HCT116 (cell line): ENCODE results near the gene CYP46A1.

ENCODE experiments used
- CEBPB ChIP-seq: IDR thresholded peaks from 2 replicates; pipeline ENCODE4 v1.6.1; 2012; ENCODE audit warnings: low read depth
- EGR1 ChIP-seq: IDR thresholded peaks from 2 replicates; pipeline ENCODE4 v1.6.1; 2012; ENCODE audit warnings: low read depth
- ELF1 ChIP-seq: IDR thresholded peaks from 2 replicates; pipeline ENCODE4 v1.6.1; 2012; ENCODE audit warnings: low read depth, borderline replicate concordance
- EZH2 ChIP-seq: fragments of 200-600 bp; sonication (generic); IDR thresholded peaks from 2 replicates; pipeline ENCODE4 v1.6.1; 2017; ENCODE audit warnings: antibody characterized with exemption, mixed run types
- EZH2phosphoT487 ChIP-seq: fragments of 200-600 bp; IDR thresholded peaks from 2 replicates; pipeline ENCODE4 v1.6.1; 2018; ENCODE audit warnings: antibody characterized with exemption, borderline replicate concordance
- POLR2A ChIP-seq: IDR thresholded peaks from 2 replicates; pipeline ENCODE4 v1.7.0; 2011; ENCODE audit warnings: borderline replicate concordance; ENCODE audit not compliant: insufficient read depth, insufficient read length; ENCODE audit errors: extremely low read depth
- POLR2AphosphoS5 ChIP-seq: IDR thresholded peaks from 2 replicates; pipeline ENCODE4 v1.6.1; 2011; ENCODE audit warnings: mild to moderate bottlenecking, low read depth, low read length, moderate library complexity
- YY1 ChIP-seq: IDR thresholded peaks from 2 replicates; pipeline ENCODE4 v1.6.1; 2011; ENCODE audit warnings: low read length, low read depth, moderate library complexity, mild to moderate bottlenecking; ENCODE audit not compliant: insufficient replicate concordance; ENCODE audit errors: extremely low read depth
- TF ChIP-seq, protein P1 (sequence below), 3 experiments: fragments of 200-600 bp in 1 of 3; sonication (generic) in 1 of 3; IDR thresholded peaks in 2 of 3; conservative IDR thresholded peaks in 1 of 3; 2 replicates each; pipeline ENCODE4 v1.5.1; 2012 to 2017; ENCODE audit warnings: low read depth in 2 of 3, low read length in 2 of 3, antibody characterized with exemption in 1 of 3, borderline replicate concordance in 1 of 3, control low read depth in 1 of 3, mild to moderate bottlenecking in 1 of 3, mixed read lengths in 1 of 3, mixed run types in 1 of 3, moderate library complexity in 1 of 3; ENCODE audit not compliant: insufficient read depth in 1 of 3
- TF ChIP-seq, protein P2 (sequence below): IDR thresholded peaks from 2 replicates; pipeline ENCODE4 v1.6.1; 2012
- TF ChIP-seq, protein P3 (sequence below): IDR thresholded peaks from 2 replicates; pipeline ENCODE4 v1.6.1; 2011; ENCODE audit warnings: mild to moderate bottlenecking, low read length, moderate library complexity; ENCODE audit not compliant: insufficient replicate concordance; ENCODE audit errors: extremely low read depth
- TF ChIP-seq, protein P4 (sequence below): IDR thresholded peaks from 2 replicates; pipeline ENCODE4 v1.6.1; 2012; ENCODE audit warnings: low read depth

DNA sequence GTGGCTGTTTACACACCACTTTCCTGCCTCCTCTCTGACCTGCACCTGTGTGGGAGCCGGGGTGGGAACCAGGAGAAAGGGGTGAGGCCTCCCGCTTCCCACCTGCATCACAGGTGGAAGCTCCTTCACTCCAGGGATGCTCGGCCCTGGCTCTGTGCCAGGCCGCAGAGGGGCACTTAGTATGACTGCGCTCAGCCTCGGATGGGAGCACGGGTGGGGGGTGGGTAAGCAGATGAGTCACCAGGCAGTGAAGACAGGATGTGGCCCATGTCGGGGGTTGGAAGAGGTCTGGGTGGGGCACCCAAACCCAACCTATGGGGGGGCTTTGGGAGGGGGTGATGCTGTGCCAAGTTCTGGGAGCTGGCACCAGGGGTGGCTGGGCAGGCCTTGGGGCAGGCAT, 7.4 kb upstream of the CYP46A1 start:
- TF ChIP-seq, protein P1, sequence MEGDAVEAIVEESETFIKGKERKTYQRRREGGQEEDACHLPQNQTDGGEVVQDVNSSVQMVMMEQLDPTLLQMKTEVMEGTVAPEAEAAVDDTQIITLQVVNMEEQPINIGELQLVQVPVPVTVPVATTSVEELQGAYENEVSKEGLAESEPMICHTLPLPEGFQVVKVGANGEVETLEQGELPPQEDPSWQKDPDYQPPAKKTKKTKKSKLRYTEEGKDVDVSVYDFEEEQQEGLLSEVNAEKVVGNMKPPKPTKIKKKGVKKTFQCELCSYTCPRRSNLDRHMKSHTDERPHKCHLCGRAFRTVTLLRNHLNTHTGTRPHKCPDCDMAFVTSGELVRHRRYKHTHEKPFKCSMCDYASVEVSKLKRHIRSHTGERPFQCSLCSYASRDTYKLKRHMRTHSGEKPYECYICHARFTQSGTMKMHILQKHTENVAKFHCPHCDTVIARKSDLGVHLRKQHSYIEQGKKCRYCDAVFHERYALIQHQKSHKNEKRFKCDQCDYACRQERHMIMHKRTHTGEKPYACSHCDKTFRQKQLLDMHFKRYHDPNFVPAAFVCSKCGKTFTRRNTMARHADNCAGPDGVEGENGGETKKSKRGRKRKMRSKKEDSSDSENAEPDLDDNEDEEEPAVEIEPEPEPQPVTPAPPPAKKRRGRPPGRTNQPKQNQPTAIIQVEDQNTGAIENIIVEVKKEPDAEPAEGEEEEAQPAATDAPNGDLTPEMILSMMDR (IDR thresholded peaks at IDR 0.05 in 2 of 3, conservative IDR thresholded peaks at IDR 0.05 in 1 of 3; ENCODE audit: borderline replicate concordance in 1 of 3, insufficient read depth in 1 of 3, low read depth in 2 of 3, low read length in 2 of 3) = no peak
- no peak for TF ChIP-seq EZH2phosphoT487
- TF ChIP-seq EZH2 = no peak
- no peak for TF ChIP-seq CEBPB
- no peak for TF ChIP-seq POLR2AphosphoS5
- TF ChIP-seq, protein P2, sequence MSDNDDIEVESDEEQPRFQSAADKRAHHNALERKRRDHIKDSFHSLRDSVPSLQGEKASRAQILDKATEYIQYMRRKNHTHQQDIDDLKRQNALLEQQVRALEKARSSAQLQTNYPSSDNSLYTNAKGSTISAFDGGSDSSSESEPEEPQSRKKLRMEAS = no peak
- TF ChIP-seq YY1 = no peak
- no peak for TF ChIP-seq EGR1
- TF ChIP-seq, protein P3, sequence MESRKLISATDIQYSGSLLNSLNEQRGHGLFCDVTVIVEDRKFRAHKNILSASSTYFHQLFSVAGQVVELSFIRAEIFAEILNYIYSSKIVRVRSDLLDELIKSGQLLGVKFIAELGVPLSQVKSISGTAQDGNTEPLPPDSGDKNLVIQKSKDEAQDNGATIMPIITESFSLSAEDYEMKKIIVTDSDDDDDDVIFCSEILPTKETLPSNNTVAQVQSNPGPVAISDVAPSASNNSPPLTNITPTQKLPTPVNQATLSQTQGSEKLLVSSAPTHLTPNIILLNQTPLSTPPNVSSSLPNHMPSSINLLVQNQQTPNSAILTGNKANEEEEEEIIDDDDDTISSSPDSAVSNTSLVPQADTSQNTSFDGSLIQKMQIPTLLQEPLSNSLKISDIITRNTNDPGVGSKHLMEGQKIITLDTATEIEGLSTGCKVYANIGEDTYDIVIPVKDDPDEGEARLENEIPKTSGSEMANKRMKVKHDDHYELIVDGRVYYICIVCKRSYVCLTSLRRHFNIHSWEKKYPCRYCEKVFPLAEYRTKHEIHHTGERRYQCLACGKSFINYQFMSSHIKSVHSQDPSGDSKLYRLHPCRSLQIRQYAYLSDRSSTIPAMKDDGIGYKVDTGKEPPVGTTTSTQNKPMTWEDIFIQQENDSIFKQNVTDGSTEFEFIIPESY = no peak
- TF ChIP-seq, protein P4, sequence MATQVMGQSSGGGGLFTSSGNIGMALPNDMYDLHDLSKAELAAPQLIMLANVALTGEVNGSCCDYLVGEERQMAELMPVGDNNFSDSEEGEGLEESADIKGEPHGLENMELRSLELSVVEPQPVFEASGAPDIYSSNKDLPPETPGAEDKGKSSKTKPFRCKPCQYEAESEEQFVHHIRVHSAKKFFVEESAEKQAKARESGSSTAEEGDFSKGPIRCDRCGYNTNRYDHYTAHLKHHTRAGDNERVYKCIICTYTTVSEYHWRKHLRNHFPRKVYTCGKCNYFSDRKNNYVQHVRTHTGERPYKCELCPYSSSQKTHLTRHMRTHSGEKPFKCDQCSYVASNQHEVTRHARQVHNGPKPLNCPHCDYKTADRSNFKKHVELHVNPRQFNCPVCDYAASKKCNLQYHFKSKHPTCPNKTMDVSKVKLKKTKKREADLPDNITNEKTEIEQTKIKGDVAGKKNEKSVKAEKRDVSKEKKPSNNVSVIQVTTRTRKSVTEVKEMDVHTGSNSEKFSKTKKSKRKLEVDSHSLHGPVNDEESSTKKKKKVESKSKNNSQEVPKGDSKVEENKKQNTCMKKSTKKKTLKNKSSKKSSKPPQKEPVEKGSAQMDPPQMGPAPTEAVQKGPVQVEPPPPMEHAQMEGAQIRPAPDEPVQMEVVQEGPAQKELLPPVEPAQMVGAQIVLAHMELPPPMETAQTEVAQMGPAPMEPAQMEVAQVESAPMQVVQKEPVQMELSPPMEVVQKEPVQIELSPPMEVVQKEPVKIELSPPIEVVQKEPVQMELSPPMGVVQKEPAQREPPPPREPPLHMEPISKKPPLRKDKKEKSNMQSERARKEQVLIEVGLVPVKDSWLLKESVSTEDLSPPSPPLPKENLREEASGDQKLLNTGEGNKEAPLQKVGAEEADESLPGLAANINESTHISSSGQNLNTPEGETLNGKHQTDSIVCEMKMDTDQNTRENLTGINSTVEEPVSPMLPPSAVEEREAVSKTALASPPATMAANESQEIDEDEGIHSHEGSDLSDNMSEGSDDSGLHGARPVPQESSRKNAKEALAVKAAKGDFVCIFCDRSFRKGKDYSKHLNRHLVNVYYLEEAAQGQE = no peak
- TF ChIP-seq POLR2A = no peak
- no peak for TF ChIP-seq ELF1
